Tibial artery (tissue), 4 donors: ENCODE results near the gene ITGA2.

Source experiments
- DNase-seq, 2 donors: peaks; one replicate each; pipeline ENCODE4 v3.0.0-alpha.2; 2019
- H3K27ac ChIP-seq, 2 donors: fragments of 200-600 bp; sonication (generic) in 1 of 2; 1 replicate in 1 of 2; 2 replicates in 1 of 2; pipeline ENCODE4 v1.5.1; 2018 to 2019; ENCODE audit warnings: mild to moderate bottlenecking in 1 of 2
- H3K27me3 ChIP-seq, 2 donors: fragments of 200-600 bp; sonication (generic) in 1 of 2; one replicate each; pipeline versions ENCODE4 v1.5.1 to v1.6.0; 2016 to 2019
- H3K36me3 ChIP-seq, 3 donors: fragments of 200-600 bp; sonication (generic) in 2 of 3; one replicate each; pipeline ENCODE4 v1.5.1; 2016 to 2019; ENCODE audit warnings: mild to moderate bottlenecking in 2 of 3
- H3K4me1 ChIP-seq, 4 donors: fragments of 200-600 bp; sonication (generic) in 2 of 4; 1 replicate in 3 of 4; 2 replicates in 1 of 4; pipeline ENCODE4 v1.5.1; 2016 to 2019
- H3K4me3 ChIP-seq, 2 donors: fragments of 200-600 bp; sonication (generic) in 1 of 2; 1 replicate in 1 of 2; 2 replicates in 1 of 2; pipeline ENCODE4 v1.5.1; 2018 to 2019; ENCODE audit warnings: mild to moderate bottlenecking in 2 of 2
- H3K9me3 ChIP-seq, 3 donors: fragments of 200-600 bp; sonication (generic) in 1 of 3; one replicate each; pipeline ENCODE4 v1.5.1; 2016 to 2019
- CTCF ChIP-seq, 2 experiments: fragments of 200-600 bp in 1 of 2; fragments of 450-650 bp in 1 of 2; IDR thresholded peaks; one replicate each; pipeline ENCODE4 v1.5.1; 2017 to 2019; ENCODE audit warnings: antibody characterized with exemption in 2 of 2, mild to moderate bottlenecking in 1 of 2, moderate library complexity in 1 of 2
- intact Hi-C: fragments of 100-400 bp; cut with DNase I; formaldehyde crosslinking; loops from one replicate; pipeline ENCODE4 v1.15.0; 2023; ENCODE audit warnings: low total_unique reads

Gene ITGA2

GRCh38 chr5:53118879-53119278 lies 129.7 kb downstream of the ITGA2 start:
- H3K4me3 ChIP-seq: no peak overlapping the region
- DNase-seq: no peak
- H3K36me3 ChIP-seq: no peaks in the 10 kb centered on the region
- H3K4me1 ChIP-seq: no peaks in the 10 kb centered on the region
- intact Hi-C loops: no loop called here
- H3K9me3 ChIP-seq: no peaks in the 10 kb centered on the region
- no peak for TF ChIP-seq CTCF (IDR thresholded peaks at IDR 0.05)
- H3K27ac ChIP-seq: no peak overlapping the region
- H3K27me3 ChIP-seq: no peaks in the 10 kb centered on the region

DNA sequence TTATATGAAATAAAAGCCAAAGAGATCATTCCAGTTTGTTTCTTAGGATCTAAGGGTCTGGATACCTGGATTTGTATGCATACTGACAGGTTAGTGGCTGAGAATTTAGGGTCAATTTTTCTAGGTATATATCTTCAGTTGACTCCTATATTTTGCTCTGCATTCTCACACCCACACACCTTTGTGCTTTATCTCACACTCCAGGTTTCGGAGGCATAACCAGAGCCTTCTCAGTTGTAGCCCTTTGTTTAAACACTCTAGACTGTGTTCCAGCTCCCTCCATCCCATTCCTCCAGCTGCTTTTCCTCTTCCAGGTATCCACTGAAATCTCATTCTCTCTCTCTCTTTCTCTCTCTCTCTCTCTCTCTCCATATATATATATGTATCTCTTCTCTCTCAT lies 131.0 kb downstream of the ITGA2 start:
- H3K27ac ChIP-seq: no peak overlapping the region
- no peaks in the 10 kb centered on the region for H3K4me1 ChIP-seq
- intact Hi-C loops: no loop called here
- H3K27me3 ChIP-seq: no peaks in the 10 kb centered on the region
- no peaks in the 10 kb centered on the region for H3K36me3 ChIP-seq
- no peak for DNase-seq
- no peaks in the 10 kb centered on the region for H3K9me3 ChIP-seq
- no peak for TF ChIP-seq CTCF (IDR thresholded peaks at IDR 0.05)
- no peak overlapping the region for H3K4me3 ChIP-seq

DNA sequence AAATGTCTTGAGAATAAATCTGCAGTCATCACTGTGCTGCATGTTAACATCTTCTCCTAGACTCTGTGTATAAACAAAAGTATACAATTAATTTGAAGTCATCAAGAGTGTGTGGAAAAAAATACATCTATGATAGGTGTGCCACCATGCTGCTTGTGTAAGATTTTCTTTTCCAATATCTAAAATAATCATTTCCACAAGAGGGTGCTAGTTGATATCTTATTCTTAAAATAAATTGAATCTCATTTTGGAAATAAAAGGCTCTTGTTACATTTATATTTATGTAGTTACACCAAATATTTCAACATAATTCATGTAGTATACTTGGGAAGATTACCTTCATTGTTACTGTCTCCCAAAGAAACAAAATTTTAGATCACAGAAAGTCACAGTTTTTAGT lies 134.6 kb downstream of the ITGA2 start:
- intact Hi-C loops: no loop called here
- Histone ChIP-seq H3K36me3 (no peaks in the 10 kb centered on the region), H3K27me3 (no peaks in the 10 kb centered on the region), H3K4me1 (no peaks in the 10 kb centered on the region), H3K27ac (no peak overlapping the region), H3K9me3 (no peaks in the 10 kb centered on the region), H3K4me3 (no peak overlapping the region)
- TF ChIP-seq CTCF (IDR thresholded peaks at IDR 0.05): peak; percentile 13 to 32
- DNase-seq: no peak

GRCh38 chr5:53126521-53126920 lies 137.4 kb downstream of the ITGA2 start:
- Histone ChIP-seq H3K27me3 (no peaks in the 10 kb centered on the region), H3K36me3 (no peaks in the 10 kb centered on the region), H3K4me3 (no peak overlapping the region), H3K9me3 (no peaks in the 10 kb centered on the region), H3K4me1 (no peaks in the 10 kb centered on the region), H3K27ac (no peak overlapping the region)
- no peak for DNase-seq
- no peak for TF ChIP-seq CTCF (IDR thresholded peaks at IDR 0.05)
- intact Hi-C loops: no loop called here

DNA sequence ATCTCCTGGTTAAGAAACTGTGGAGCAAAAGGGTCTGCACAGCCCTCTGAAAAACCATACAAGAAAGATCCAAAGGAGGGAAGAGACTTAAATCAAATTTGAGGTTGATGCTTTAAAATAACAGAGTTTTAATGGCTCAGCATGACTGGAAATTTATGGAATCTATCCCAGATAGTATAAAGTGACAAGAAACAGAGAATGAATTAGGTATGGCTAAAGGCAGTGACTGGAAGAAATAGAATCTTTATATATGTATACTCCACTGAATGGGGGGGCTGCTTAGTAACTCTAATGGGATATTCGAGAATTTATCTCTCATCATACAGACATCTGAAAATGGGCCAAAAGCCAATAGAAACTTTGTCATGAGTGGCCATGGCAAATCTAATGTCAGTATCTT lies 138.0 kb downstream of the ITGA2 start:
- Histone ChIP-seq H3K27me3 (no peaks in the 10 kb centered on the region), H3K4me3 (no peak overlapping the region), H3K27ac (no peak overlapping the region), H3K4me1 (no peaks in the 10 kb centered on the region), H3K9me3 (no peaks in the 10 kb centered on the region), H3K36me3 (no peaks in the 10 kb centered on the region)
- no peak for TF ChIP-seq CTCF (IDR thresholded peaks at IDR 0.05)
- intact Hi-C loops: no loop called here
- DNase-seq: no peak

GRCh38 chr5:53128481-53128880 lies 139.3 kb downstream of the ITGA2 start:
- Histone ChIP-seq H3K27me3 (no peaks in the 10 kb centered on the region), H3K4me1 (no peaks in the 10 kb centered on the region), H3K36me3 (no peaks in the 10 kb centered on the region), H3K9me3 (no peaks in the 10 kb centered on the region), H3K27ac (no peak overlapping the region), H3K4me3 (no peak overlapping the region)
- intact Hi-C loops: no loop called here
- no peak for TF ChIP-seq CTCF (IDR thresholded peaks at IDR 0.05)
- DNase-seq: no peak
